ENCODE measurements around the gene TREX2. TPM values are rescaled to one million over a fixed set of nuclear protein-coding genes. Genes with fewer than 3 reads are reported as not detected.

The TREX2 gene
- total and polyA plus RNA-seq, 9 donors = 0.35 to 2.3 (median 0.77) TPM; not detected in 2

- Histone ChIP-seq H3K27ac (no peak overlapping the region), H3K4me1 (ENCODE audit: insufficient read depth) (no peaks in the 10 kb centered on the region), H3K9me3 (no peaks in the 10 kb centered on the region), H3K36me3 (no peaks in the 10 kb centered on the region), H3K27me3 (no peaks in the 10 kb centered on the region), H3K4me3 (no peak overlapping the region)
- 43 to 68% (median 55%) methylated on average over 8 of the region's 8 CpGs for WGBS, 3 donors
- no peak for DNase-seq
- intact Hi-C loops (cut with DNase I) = loop anchor here in 1 of 4 donors (10.0 kb wide), 1 partner anchor 404 kb away; no protein-coding TSS in a partner anchor
- TF ChIP-seq POLR2A (IDR thresholded peaks at IDR 0.05) (no peak), CTCF (IDR thresholded peaks at IDR 0.05) (no peak), EP300 (IDR thresholded peaks at IDR 0.05) (no peak)
Observed at GRCh38 chrX:153438532-153438931, 7.3 kb downstream of the TREX2 start.

- H3K36me3 ChIP-seq = no peaks in the 10 kb centered on the region
- intact Hi-C loops (cut with DNase I) = loop anchor here in 1 of 4 donors (10.0 kb wide), 1 partner anchor 401 kb away; no protein-coding TSS in a partner anchor
- TF ChIP-seq EP300 (IDR thresholded peaks at IDR 0.05) = no peak
- TF ChIP-seq CTCF (IDR thresholded peaks at IDR 0.05) = no peak
- TF ChIP-seq POLR2A (IDR thresholded peaks at IDR 0.05) = no peak
- no peak overlapping the region for H3K4me3 ChIP-seq
- H3K4me1 ChIP-seq (ENCODE audit: insufficient read depth) = no peaks in the 10 kb centered on the region
- no peak overlapping the region for H3K27ac ChIP-seq
- no peaks in the 10 kb centered on the region for H3K27me3 ChIP-seq
- no peaks in the 10 kb centered on the region for H3K9me3 ChIP-seq
- DNase-seq = no peak
- WGBS, 3 donors = 40 to 64% (median 54%) methylated on average over 3 of the region's 3 CpGs
Observed at GRCh38 chrX:153435845-153436244, 10.0 kb downstream of the TREX2 start.

- Histone ChIP-seq H3K27me3 (no peaks in the 10 kb centered on the region), H3K27ac (no peak overlapping the region), H3K4me3 (no peak overlapping the region), H3K4me1 (ENCODE audit: insufficient read depth) (no peaks in the 10 kb centered on the region), H3K36me3 (no peaks in the 10 kb centered on the region), H3K9me3 (no peaks in the 10 kb centered on the region)
- DNase-seq = no peak
- TF ChIP-seq EP300 (IDR thresholded peaks at IDR 0.05) = no peak
- no peak for TF ChIP-seq POLR2A (IDR thresholded peaks at IDR 0.05)
- TF ChIP-seq CTCF (IDR thresholded peaks at IDR 0.05) = no peak
- intact Hi-C loops (cut with DNase I) = loop anchor here in 1 of 4 donors (10.0 kb wide), 1 partner anchor 400 kb away; no protein-coding TSS in a partner anchor
- 81 to 84% (median 83%) methylated on average over 8 of the region's 8 CpGs for WGBS, 3 donors
Observed at GRCh38 chrX:153434801-153435200, 11.1 kb downstream of the TREX2 start.

- Histone ChIP-seq H3K4me1 (ENCODE audit: insufficient read depth) (no peaks in the 10 kb centered on the region), H3K36me3 (no peaks in the 10 kb centered on the region), H3K27ac (no peak overlapping the region), H3K9me3 (no peaks in the 10 kb centered on the region), H3K27me3 (no peaks in the 10 kb centered on the region), H3K4me3 (no peak overlapping the region)
- WGBS, 3 donors = 85 to 93% (median 91%) methylated on average over 17 of the region's 17 CpGs
- no peak for DNase-seq
- TF ChIP-seq POLR2A (IDR thresholded peaks at IDR 0.05) = no peak
- no peak for TF ChIP-seq CTCF (IDR thresholded peaks at IDR 0.05)
- no peak for TF ChIP-seq EP300 (IDR thresholded peaks at IDR 0.05)
- intact Hi-C loops (cut with DNase I) = loop anchor here in 1 of 4 donors (10.0 kb wide), 1 partner anchor 399 kb away; no protein-coding TSS in a partner anchor
Observed at GRCh38 chrX:153433781-153434285, 12.0 kb downstream of the TREX2 start.

All from ovary (tissue), 9 donors.